ENCODE results near the gene ARID5B. TPM values are rescaled to one million over a fixed set of nuclear protein-coding genes. Genes with fewer than 3 reads are reported as not detected.

ARID5B gene
- total RNA-seq, 2 donors from 2014 or later = 60.7 to 80.4 TPM

DNA sequence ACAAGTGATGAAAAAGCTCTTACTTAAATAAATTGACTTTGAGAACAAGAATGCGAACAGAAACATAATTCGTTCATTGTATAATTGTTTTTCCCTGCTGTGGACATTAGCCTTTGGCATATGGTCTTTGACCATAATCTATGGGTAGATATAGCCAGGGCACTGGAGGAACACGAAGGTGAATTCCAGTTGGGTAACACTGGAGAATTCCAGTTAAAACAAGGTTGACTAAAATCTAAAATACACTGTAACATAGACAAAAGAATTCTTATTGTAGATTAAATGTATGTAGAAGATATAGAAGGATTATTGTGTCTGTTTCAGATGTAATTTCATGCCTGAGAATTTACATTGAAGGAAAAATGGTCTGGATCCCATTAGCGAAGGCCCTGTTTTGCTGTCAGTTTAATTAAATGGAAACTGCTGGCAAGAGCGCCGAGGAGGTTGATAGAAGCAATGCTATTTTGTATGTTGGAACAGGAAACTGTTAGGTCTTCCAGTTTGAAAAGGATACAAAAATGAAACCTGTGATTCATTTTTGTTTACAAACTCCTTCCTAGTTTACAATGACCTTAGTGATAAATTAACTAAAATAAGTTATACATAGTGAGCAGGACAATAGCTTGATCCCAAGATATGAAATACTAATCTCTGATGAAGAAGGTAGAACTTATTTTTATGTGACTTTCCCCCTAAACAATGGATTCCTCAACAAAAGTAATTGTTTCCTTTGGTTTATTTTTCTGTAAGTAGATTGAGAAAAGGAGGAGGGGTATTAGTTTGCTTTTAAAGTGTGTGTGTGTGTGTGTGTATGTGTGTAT, 68.9 kb downstream of the ARID5B start:
- H3K4me3 ChIP-seq = no peak overlapping the region
- peaks cover 27 to 58% of the 10 kb centered on the region in 2 donors for H3K4me1 ChIP-seq (ENCODE audit: control insufficient read depth in 1 of 2, low read depth in 2 of 2)
- no peaks in the 10 kb centered on the region for H3K36me3 ChIP-seq
- ATAC-seq (ENCODE audit: insufficient number of reproducible peaks, low FRiP score, low read depth) (no peak), DNase-seq (ENCODE audit: low spot score) (no peak)
- no peaks in the 10 kb centered on the region for H3K9me3 ChIP-seq
- TF ChIP-seq, protein P1, sequence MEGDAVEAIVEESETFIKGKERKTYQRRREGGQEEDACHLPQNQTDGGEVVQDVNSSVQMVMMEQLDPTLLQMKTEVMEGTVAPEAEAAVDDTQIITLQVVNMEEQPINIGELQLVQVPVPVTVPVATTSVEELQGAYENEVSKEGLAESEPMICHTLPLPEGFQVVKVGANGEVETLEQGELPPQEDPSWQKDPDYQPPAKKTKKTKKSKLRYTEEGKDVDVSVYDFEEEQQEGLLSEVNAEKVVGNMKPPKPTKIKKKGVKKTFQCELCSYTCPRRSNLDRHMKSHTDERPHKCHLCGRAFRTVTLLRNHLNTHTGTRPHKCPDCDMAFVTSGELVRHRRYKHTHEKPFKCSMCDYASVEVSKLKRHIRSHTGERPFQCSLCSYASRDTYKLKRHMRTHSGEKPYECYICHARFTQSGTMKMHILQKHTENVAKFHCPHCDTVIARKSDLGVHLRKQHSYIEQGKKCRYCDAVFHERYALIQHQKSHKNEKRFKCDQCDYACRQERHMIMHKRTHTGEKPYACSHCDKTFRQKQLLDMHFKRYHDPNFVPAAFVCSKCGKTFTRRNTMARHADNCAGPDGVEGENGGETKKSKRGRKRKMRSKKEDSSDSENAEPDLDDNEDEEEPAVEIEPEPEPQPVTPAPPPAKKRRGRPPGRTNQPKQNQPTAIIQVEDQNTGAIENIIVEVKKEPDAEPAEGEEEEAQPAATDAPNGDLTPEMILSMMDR (IDR thresholded peaks at IDR 0.05) = no peak
- no peaks in the 10 kb centered on the region for H3K27me3 ChIP-seq (replicated peaks; ENCODE audit: insufficient read depth)
- peak overlapping the region; percentile 29 to 35 for H3K27ac ChIP-seq

DNA sequence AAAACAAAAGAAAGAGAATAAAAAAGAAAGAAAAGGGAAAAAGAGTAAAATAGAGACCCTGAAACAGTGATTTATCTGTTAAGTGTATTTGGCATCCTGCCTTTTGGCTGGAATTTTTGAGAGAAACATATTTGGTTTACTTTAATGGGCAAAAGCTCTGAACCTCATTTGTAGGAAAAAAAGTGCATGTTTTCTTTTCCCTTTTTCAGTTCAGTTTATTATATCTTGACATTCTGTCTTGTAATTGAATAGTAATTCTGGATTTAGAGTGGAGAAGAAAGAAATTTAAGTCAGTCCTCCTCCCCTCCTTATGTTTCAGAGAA, 69.5 kb downstream of the ARID5B start:
- Histone ChIP-seq H3K4me3 (no peak overlapping the region), H3K27me3 (replicated peaks; ENCODE audit: insufficient read depth) (no peaks in the 10 kb centered on the region), H3K9me3 (no peaks in the 10 kb centered on the region), H3K27ac (peak overlapping the region; percentile 29 to 35), H3K36me3 (no peaks in the 10 kb centered on the region), H3K4me1 (ENCODE audit: control insufficient read depth in 1 of 2, low read depth in 2 of 2) (peaks cover 27 to 58% of the 10 kb centered on the region in 2 donors)
- ATAC-seq (ENCODE audit: insufficient number of reproducible peaks, low FRiP score, low read depth) (no peak), DNase-seq (ENCODE audit: low spot score) (no peak)
- TF ChIP-seq, protein P1 (IDR thresholded peaks at IDR 0.05) = no peak

DNA sequence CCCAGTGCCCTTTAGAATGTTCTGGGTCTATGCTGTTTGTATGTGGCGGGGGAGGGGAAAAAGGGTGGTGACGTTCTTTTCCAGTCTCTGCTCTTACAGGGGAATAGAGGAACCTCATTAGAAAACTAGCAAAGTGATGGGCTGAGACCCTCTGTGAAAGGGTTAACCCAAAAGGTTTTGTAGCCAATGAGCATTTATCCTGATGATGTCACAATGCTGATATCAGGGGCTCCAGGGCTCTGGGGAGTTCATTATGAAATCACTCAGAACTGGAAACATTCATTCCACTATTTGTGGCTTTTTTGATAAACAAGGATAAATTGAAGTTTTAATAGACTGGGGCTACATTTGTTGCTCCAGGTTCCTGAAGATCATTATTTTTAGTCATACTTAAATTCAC, 71.7 kb downstream of the ARID5B start:
- TF ChIP-seq, protein P1 (IDR thresholded peaks at IDR 0.05) = no peak
- DNase-seq (ENCODE audit: low spot score) (no peak), ATAC-seq (ENCODE audit: insufficient number of reproducible peaks, low FRiP score, low read depth) (no peak)
- Histone ChIP-seq H3K27me3 (replicated peaks; ENCODE audit: insufficient read depth) (no peaks in the 10 kb centered on the region), H3K4me1 (ENCODE audit: control insufficient read depth in 1 of 2, low read depth in 2 of 2) (peaks cover 27 to 57% of the 10 kb centered on the region in 2 donors), H3K27ac (no peak overlapping the region), H3K9me3 (no peaks in the 10 kb centered on the region), H3K36me3 (no peaks in the 10 kb centered on the region), H3K4me3 (no peak overlapping the region)

DNA sequence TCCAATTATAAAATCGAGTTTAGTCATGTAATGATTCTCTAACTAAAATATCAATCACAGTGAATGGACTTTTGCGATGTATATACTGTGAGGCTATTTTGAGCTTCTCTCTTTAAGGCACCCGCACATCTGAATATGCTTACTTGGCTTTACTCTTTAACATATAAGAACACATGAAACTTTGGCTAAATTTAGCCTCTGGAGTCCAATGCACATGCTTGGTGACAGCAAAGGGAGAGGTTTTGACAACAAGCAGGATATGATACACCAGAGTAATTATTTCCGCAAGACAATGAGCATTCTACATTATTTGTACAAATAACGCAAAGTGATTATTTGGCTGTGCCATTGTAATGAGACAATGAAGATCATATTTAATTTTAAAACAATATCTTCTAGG, 72.4 kb downstream of the ARID5B start:
- TF ChIP-seq, protein P1 (IDR thresholded peaks at IDR 0.05) = no peak
- no peaks in the 10 kb centered on the region for H3K36me3 ChIP-seq
- H3K4me1 ChIP-seq (ENCODE audit: control insufficient read depth in 1 of 2, low read depth in 2 of 2) = peaks cover 27 to 55% of the 10 kb centered on the region in 2 donors
- no peaks in the 10 kb centered on the region for H3K27me3 ChIP-seq (replicated peaks; ENCODE audit: insufficient read depth)
- ATAC-seq (ENCODE audit: insufficient number of reproducible peaks, low FRiP score, low read depth) (no peak), DNase-seq (ENCODE audit: low spot score) (no peak)
- H3K9me3 ChIP-seq = no peaks in the 10 kb centered on the region
- no peak overlapping the region for H3K27ac ChIP-seq
- no peak overlapping the region for H3K4me3 ChIP-seq

- no peak for ATAC-seq (ENCODE audit: insufficient number of reproducible peaks, low FRiP score, low read depth)
Observed at GRCh38 chr10:61974601-61975390, 73.3 kb downstream of the ARID5B start.

More at GRCh38 chr10:61974601-61975390, 73.3 kb downstream of the ARID5B start:
- Histone ChIP-seq H3K27me3 (replicated peaks; ENCODE audit: insufficient read depth) (no peaks in the 10 kb centered on the region), H3K9me3 (no peaks in the 10 kb centered on the region), H3K27ac (peak overlapping the region in 1 of 2 donors; percentile 50), H3K36me3 (no peaks in the 10 kb centered on the region), H3K4me1 (ENCODE audit: control insufficient read depth in 1 of 2, low read depth in 2 of 2) (peaks cover 33 to 64% of the 10 kb centered on the region in 2 donors), H3K4me3 (peak overlapping the region; percentile 28)
- TF ChIP-seq, protein P1 (IDR thresholded peaks at IDR 0.05) = no peak
- peak; percentile 29 for DNase-seq (ENCODE audit: low spot score)

Data from thoracic aorta (tissue), 2 donors.